ENCODE data around the gene STARD5. TPM values are rescaled to one million over a fixed set of nuclear protein-coding genes. Genes with fewer than 3 reads are reported as not detected.

The STARD5 gene
- total RNA-seq, 1 donor from 2014 or later, result 5.5 TPM

DNA sequence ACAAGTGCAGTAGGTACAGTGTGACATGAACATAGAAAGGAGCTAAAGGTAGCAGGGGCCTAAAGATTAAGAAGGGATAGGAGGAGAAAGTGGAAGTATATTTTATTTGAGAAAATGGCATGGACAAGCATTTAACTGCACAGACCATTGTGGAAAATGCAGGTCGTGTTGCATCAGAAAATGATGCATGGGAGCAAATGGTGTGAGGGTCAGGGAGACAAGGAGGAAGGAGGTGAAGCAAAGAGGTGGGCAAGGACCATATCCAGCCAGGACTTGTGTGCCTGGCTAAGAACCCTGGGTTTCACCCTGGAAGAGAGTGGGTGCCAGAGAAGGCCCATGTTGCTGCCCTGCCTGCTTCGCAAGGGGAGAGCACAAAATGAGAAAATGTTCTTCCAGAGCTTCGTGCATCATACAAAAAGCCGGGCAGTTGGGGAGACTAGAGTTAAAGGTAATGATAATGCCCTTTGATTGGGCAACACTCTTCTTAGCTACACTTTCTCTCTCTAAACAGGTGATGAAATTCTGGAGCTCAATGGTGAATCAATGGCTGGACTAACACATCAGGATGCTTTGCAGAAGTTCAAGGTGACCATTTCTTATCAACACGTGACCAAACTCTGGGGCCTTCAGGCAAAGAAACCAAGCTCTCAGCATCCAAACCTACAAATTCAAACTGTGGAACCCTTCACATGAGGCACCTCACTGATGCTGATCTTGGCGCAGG lies 45.5 kb downstream of the STARD5 start:
- H3K4me3 Mint-ChIP-seq (ENCODE audit: unreplicated experiment), result no peak overlapping the region
- no peak overlapping the region for H3K27ac ChIP-seq (ENCODE audit: low read depth, low read length)
- no peak overlapping the region for H3K9ac ChIP-seq (ENCODE audit: low read length)
- FAIRE-seq (no peak), DNase-seq (ENCODE audit: low read depth) (no peak)
- H3K36me3 Mint-ChIP-seq (ENCODE audit: low read depth, unreplicated experiment), result peaks cover 2% of the 10 kb centered on the region
- TF ChIP-seq EZH2 (IDR thresholded peaks at IDR 0.05; ENCODE audit: insufficient read depth, low read length), result no peak
- TF ChIP-seq, protein P1, sequence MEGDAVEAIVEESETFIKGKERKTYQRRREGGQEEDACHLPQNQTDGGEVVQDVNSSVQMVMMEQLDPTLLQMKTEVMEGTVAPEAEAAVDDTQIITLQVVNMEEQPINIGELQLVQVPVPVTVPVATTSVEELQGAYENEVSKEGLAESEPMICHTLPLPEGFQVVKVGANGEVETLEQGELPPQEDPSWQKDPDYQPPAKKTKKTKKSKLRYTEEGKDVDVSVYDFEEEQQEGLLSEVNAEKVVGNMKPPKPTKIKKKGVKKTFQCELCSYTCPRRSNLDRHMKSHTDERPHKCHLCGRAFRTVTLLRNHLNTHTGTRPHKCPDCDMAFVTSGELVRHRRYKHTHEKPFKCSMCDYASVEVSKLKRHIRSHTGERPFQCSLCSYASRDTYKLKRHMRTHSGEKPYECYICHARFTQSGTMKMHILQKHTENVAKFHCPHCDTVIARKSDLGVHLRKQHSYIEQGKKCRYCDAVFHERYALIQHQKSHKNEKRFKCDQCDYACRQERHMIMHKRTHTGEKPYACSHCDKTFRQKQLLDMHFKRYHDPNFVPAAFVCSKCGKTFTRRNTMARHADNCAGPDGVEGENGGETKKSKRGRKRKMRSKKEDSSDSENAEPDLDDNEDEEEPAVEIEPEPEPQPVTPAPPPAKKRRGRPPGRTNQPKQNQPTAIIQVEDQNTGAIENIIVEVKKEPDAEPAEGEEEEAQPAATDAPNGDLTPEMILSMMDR (IDR thresholded peaks at IDR 0.05; ENCODE audit: insufficient read depth, low read depth, low read length), result no peak
- no peaks in the 10 kb centered on the region for H3K79me2 ChIP-seq (ENCODE audit: insufficient read depth, low read length)
- H4K20me1 ChIP-seq (ENCODE audit: insufficient read depth, low read length), result no peaks in the 10 kb centered on the region
- H3K4me1 ChIP-seq (ENCODE audit: insufficient read depth, low read length), result peaks cover 2% of the 10 kb centered on the region
- H3K4me2 ChIP-seq (ENCODE audit: low read length), result no peak overlapping the region
- peaks cover 5% of the 10 kb centered on the region for H3K9me3 Mint-ChIP-seq (ENCODE audit: unreplicated experiment)
- H3K4me1 Mint-ChIP-seq (ENCODE audit: low read depth, unreplicated experiment), result peaks cover 4% of the 10 kb centered on the region
- H3K4me3 ChIP-seq (ENCODE audit: insufficient read depth, low read depth, low read length), result no peak overlapping the region
- H3K36me3 ChIP-seq (ENCODE audit: insufficient read depth, low read length), result no peaks in the 10 kb centered on the region
- H3K27ac Mint-ChIP-seq (ENCODE audit: unreplicated experiment), result no peak overlapping the region
- no peaks in the 10 kb centered on the region for H3K9me3 ChIP-seq (ENCODE audit: insufficient read depth, low read depth, low read length)
- H3K27me3 Mint-ChIP-seq (ENCODE audit: low read depth, unreplicated experiment), result peaks cover 11% of the 10 kb centered on the region
- no peak overlapping the region for H2AFZ ChIP-seq (ENCODE audit: low read depth, low read length)
- peaks cover 38% of the 10 kb centered on the region for H3K27me3 ChIP-seq (ENCODE audit: insufficient read depth, low read length)

DNA sequence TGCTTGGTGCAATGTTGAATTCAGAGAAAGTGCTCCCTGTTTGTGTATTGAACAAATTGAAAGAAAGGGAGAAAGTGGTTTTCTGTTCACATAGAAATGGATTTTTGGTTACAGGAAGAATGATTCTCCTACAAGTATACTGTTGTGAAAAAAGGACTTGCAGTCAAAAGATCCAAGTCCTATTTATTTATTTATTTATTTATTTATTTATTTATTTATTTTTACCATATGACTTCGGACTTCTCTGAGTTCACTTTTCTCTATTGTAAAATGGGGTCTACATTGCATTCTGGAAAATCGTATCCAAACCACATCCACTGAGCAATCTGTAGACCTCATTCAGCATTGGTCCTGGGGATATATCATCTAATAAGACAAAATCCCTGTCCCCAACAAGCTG lies 46.1 kb downstream of the STARD5 start:
- peaks cover 11% of the 10 kb centered on the region for H3K27me3 Mint-ChIP-seq (ENCODE audit: low read depth, unreplicated experiment)
- no peak for TF ChIP-seq EZH2 (IDR thresholded peaks at IDR 0.05; ENCODE audit: insufficient read depth, low read length)
- TF ChIP-seq, protein P1 (IDR thresholded peaks at IDR 0.05; ENCODE audit: insufficient read depth, low read depth, low read length), result no peak
- H3K36me3 ChIP-seq (ENCODE audit: insufficient read depth, low read length), result no peaks in the 10 kb centered on the region
- peaks cover 39% of the 10 kb centered on the region for H3K27me3 ChIP-seq (ENCODE audit: insufficient read depth, low read length)
- H3K4me1 ChIP-seq (ENCODE audit: insufficient read depth, low read length), result peaks cover 2% of the 10 kb centered on the region
- no peak overlapping the region for H3K4me2 ChIP-seq (ENCODE audit: low read length)
- no peaks in the 10 kb centered on the region for H4K20me1 ChIP-seq (ENCODE audit: insufficient read depth, low read length)
- no peak for FAIRE-seq
- H3K4me3 Mint-ChIP-seq (ENCODE audit: unreplicated experiment), result no peak overlapping the region
- H3K79me2 ChIP-seq (ENCODE audit: insufficient read depth, low read length), result no peaks in the 10 kb centered on the region
- H3K4me3 ChIP-seq (ENCODE audit: insufficient read depth, low read depth, low read length), result no peak overlapping the region
- H2AFZ ChIP-seq (ENCODE audit: low read depth, low read length), result no peak overlapping the region
- H3K27ac Mint-ChIP-seq (ENCODE audit: unreplicated experiment), result no peak overlapping the region
- DNase-seq (ENCODE audit: low read depth), result no peak
- H3K9ac ChIP-seq (ENCODE audit: low read length), result no peak overlapping the region
- H3K36me3 Mint-ChIP-seq (ENCODE audit: low read depth, unreplicated experiment), result peaks cover 2% of the 10 kb centered on the region
- no peak overlapping the region for H3K27ac ChIP-seq (ENCODE audit: low read depth, low read length)
- peaks cover 4% of the 10 kb centered on the region for H3K4me1 Mint-ChIP-seq (ENCODE audit: low read depth, unreplicated experiment)
- peaks cover 5% of the 10 kb centered on the region for H3K9me3 Mint-ChIP-seq (ENCODE audit: unreplicated experiment)
- no peaks in the 10 kb centered on the region for H3K9me3 ChIP-seq (ENCODE audit: insufficient read depth, low read depth, low read length)

GRCh38 chr15:81276967-81277366 lies 47.0 kb downstream of the STARD5 start:
- Histone ChIP-seq H3K79me2 (ENCODE audit: insufficient read depth, low read length) (no peaks in the 10 kb centered on the region), H3K4me1 (ENCODE audit: insufficient read depth, low read length) (peaks cover 2% of the 10 kb centered on the region), H3K9me3 (ENCODE audit: insufficient read depth, low read depth, low read length) (no peaks in the 10 kb centered on the region), H4K20me1 (ENCODE audit: insufficient read depth, low read length) (no peaks in the 10 kb centered on the region), H3K4me3 (ENCODE audit: insufficient read depth, low read depth, low read length) (no peak overlapping the region), H3K9ac (ENCODE audit: low read length) (no peak overlapping the region), H3K36me3 (ENCODE audit: insufficient read depth, low read length) (no peaks in the 10 kb centered on the region), H3K27ac (ENCODE audit: low read depth, low read length) (no peak overlapping the region), H3K27me3 (ENCODE audit: insufficient read depth, low read length) (peaks cover 47% of the 10 kb centered on the region), H3K4me2 (ENCODE audit: low read length) (no peak overlapping the region), H2AFZ (ENCODE audit: low read depth, low read length) (no peak overlapping the region)
- H3K36me3 Mint-ChIP-seq (ENCODE audit: low read depth, unreplicated experiment), result peaks cover 2% of the 10 kb centered on the region
- H3K4me3 Mint-ChIP-seq (ENCODE audit: unreplicated experiment), result no peak overlapping the region
- peaks cover 4% of the 10 kb centered on the region for H3K4me1 Mint-ChIP-seq (ENCODE audit: low read depth, unreplicated experiment)
- TF ChIP-seq, protein P1 (IDR thresholded peaks at IDR 0.05; ENCODE audit: insufficient read depth, low read depth, low read length), result no peak
- no peak for TF ChIP-seq EZH2 (IDR thresholded peaks at IDR 0.05; ENCODE audit: insufficient read depth, low read length)
- H3K9me3 Mint-ChIP-seq (ENCODE audit: unreplicated experiment), result peaks cover 5% of the 10 kb centered on the region
- FAIRE-seq (no peak), DNase-seq (ENCODE audit: low read depth) (no peak)
- H3K27me3 Mint-ChIP-seq (ENCODE audit: low read depth, unreplicated experiment), result peaks cover 6% of the 10 kb centered on the region
- H3K27ac Mint-ChIP-seq (ENCODE audit: unreplicated experiment), result no peak overlapping the region

Data from astrocyte (in vitro differentiated cells and primary cell).